Activated naive CD8-positive, alpha-beta T cell treated with anti-CD3 and anti-CD28 coated beads, Interleukin-2, amount 10 ng/mL, durations not matched to agents 7 days and 5 days (primary cell): ENCODE data around the gene SBK1. TPM values are rescaled to one million over a fixed set of nuclear protein-coding genes. Genes with fewer than 3 reads are reported as not detected.

Experiments
- ATAC-seq: fragments of 150-1000 bp; cut with Tn5 transposase; one replicate; pipeline ENCODE4 v1.10.0; 2021; ENCODE audit warnings: low read depth, moderate library complexity
- POLR2A ChIA-PET: fragments of 350-600 bp; sonication (Branson Sonifier 250); formaldehyde crosslinking; loops from one replicate; lab custom pipeline; 2021; ENCODE audit warnings: antibody characterized with exemption; lab: Charles Lee
- DNase-seq: peaks from one replicate; pipeline ENCODE4 v3.0.0; 2021
- H3K27ac Mint-ChIP-seq: one replicate; pipeline ENCODE4 v1.8.0; 2022; ENCODE audit warnings: mild to moderate bottlenecking, mixed read lengths
- H3K27me3 Mint-ChIP-seq: one replicate; pipeline ENCODE4 v1.8.0; 2022; ENCODE audit warnings: mild to moderate bottlenecking, moderate library complexity, mixed read lengths
- H3K36me3 Mint-ChIP-seq: one replicate; pipeline ENCODE4 v1.8.0; 2021; ENCODE audit warnings: mild to moderate bottlenecking, mixed read lengths
- H3K4me1 Mint-ChIP-seq: one replicate; pipeline ENCODE4 v1.8.0; 2021; ENCODE audit warnings: mixed read lengths
- H3K4me3 Mint-ChIP-seq: one replicate; pipeline ENCODE4 v1.8.0; 2022; ENCODE audit warnings: mild to moderate bottlenecking, moderate library complexity, mixed read lengths
- H3K9me3 Mint-ChIP-seq: one replicate; pipeline ENCODE4 v1.8.0; 2021; ENCODE audit warnings: mixed read lengths
- total RNA-seq, 2 experiments: library from RNA; stranded (reverse); gene quantifications; one replicate each; pipeline ENCODE4 v1.2.3, GENCODE V29; 2021

Gene SBK1
- total RNA-seq, 2 experiments from 2014 or later: 15.9 TPM

DNA sequence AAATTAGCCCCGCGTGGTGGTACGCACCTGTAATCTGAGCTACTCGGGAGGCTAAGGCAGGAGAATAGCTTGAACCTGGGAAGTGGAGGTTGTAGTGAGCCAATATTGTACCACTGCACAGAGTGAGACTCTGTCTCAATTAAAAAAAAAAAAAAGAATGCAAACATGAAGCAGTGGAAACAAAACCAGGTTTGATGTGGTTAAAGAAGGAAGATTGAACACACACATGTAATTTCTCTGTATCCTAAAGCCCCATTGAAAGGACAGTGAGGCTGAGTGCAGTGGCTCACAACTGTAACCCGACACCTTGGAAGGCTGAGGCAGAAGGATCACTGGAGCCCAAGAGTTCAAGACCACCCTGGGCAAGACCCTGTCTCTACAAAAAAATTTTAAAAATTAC is 26.5 kb upstream of the SBK1 start:
- Mint-ChIP-seq H3K4me1 (peaks cover 4% of the 10 kb centered on the region), H3K27ac (no peak overlapping the region), H3K9me3 (no peaks in the 10 kb centered on the region), H3K27me3 (peaks cover 16% of the 10 kb centered on the region), H3K4me3 (no peak overlapping the region), H3K36me3 (no peaks in the 10 kb centered on the region)
- DNase-seq (no peak), ATAC-seq (peak; percentile 39)
- POLR2A ChIA-PET: interaction anchor here (0.7 kb wide), 1 partner anchor 1802 kb away, joined by 4 read pairs; no protein-coding TSS in a partner anchor

DNA sequence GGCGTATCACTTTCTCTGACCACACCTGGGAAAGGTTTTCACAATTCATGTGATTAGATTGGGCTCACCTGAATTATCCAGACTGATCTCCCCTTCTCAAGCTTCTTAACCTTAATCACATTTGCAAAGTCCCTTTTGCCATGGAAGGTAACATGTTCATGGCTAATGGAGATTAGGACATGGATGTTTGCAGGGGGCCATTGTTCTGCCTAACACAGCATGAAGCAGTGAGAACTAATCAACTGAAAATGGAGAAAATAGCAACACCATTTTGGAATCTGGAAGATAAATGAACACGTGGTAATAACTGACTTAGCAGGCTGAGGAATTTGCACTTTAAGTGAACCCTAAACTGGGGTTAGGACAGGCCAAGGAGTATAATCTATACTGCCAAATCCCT is 25.0 kb upstream of the SBK1 start:
- Mint-ChIP-seq H3K4me1 (peaks cover 4% of the 10 kb centered on the region), H3K9me3 (peaks cover 2% of the 10 kb centered on the region), H3K36me3 (no peaks in the 10 kb centered on the region), H3K27me3 (peaks cover 14% of the 10 kb centered on the region), H3K27ac (no peak overlapping the region), H3K4me3 (no peak overlapping the region)
- POLR2A ChIA-PET: no interaction called here
- ATAC-seq (no peak), DNase-seq (no peak)

GRCh38 chr16:28273511-28273910 is 18.8 kb upstream of the SBK1 start:
- POLR2A ChIA-PET: no interaction called here
- Mint-ChIP-seq H3K4me1 (peaks cover 21% of the 10 kb centered on the region), H3K4me3 (no peak overlapping the region), H3K9me3 (peaks cover 2% of the 10 kb centered on the region), H3K36me3 (no peaks in the 10 kb centered on the region), H3K27ac (no peak overlapping the region), H3K27me3 (peaks cover 17% of the 10 kb centered on the region)
- DNase-seq (no peak), ATAC-seq (no peak)

DNA sequence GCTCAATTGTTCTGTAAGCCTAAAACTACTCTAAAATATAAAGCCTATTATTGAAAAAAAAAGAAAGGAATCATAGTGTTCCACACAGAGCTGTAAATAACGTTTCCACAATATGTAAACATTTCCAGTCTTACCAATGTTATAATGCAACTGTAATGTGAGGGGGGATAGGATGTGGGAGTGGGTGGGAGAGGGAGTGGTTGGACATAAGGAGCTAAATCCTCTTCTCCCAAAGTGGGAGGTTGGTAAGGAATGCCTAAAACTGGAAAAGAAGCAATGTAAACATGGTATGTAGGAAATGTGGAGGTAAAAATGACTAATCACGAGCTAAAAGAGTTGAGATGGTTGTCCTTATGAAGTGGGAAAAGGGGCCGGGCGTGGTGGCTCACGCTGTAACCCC is 17.6 kb upstream of the SBK1 start:
- no peak overlapping the region for H3K4me3 Mint-ChIP-seq
- no peak overlapping the region for H3K27ac Mint-ChIP-seq
- H3K4me1 Mint-ChIP-seq: peaks cover 27% of the 10 kb centered on the region
- peaks cover 2% of the 10 kb centered on the region for H3K9me3 Mint-ChIP-seq
- POLR2A ChIA-PET: interaction anchor here (0.9 kb wide), 1 partner anchor 30 kb away, joined by 3 read pairs; no protein-coding TSS in a partner anchor
- H3K27me3 Mint-ChIP-seq: peaks cover 17% of the 10 kb centered on the region
- ATAC-seq (no peak), DNase-seq (no peak)
- H3K36me3 Mint-ChIP-seq: no peaks in the 10 kb centered on the region

DNA sequence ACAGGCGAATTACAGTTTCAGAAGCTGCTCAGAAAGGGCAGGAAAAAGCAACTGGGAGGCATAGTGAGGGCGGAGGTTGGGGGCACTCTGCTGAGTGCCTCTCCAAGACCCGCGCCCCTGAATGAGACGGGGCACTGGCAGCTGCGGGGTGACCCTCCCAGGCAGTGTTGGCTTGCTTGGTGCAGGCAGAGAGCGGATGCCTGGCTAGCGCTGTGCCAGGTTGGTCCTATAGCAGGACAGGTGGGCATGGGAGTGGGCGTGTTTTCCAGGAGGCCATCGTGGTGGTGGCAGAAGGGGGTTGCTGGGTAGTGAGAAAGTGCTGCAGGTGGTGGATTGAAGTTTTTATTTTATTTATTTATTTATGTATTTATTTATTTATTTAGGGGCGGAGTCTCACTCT is 16.0 kb upstream of the SBK1 start:
- DNase-seq (no peak), ATAC-seq (no peak)
- POLR2A ChIA-PET: interaction anchor here (0.9 to 1.4 kb wide), 3 partner anchors 16 to 140 kb away, joined by 3 to 5 read pairs (median 5); partner anchors contain the start of gene SBK1
- peak overlapping the region; percentile 73 for H3K27ac Mint-ChIP-seq
- H3K4me1 Mint-ChIP-seq: peaks cover 27% of the 10 kb centered on the region
- H3K27me3 Mint-ChIP-seq: peaks cover 17% of the 10 kb centered on the region
- peaks cover 2% of the 10 kb centered on the region for H3K9me3 Mint-ChIP-seq
- no peaks in the 10 kb centered on the region for H3K36me3 Mint-ChIP-seq
- H3K4me3 Mint-ChIP-seq: no peak overlapping the region

DNA sequence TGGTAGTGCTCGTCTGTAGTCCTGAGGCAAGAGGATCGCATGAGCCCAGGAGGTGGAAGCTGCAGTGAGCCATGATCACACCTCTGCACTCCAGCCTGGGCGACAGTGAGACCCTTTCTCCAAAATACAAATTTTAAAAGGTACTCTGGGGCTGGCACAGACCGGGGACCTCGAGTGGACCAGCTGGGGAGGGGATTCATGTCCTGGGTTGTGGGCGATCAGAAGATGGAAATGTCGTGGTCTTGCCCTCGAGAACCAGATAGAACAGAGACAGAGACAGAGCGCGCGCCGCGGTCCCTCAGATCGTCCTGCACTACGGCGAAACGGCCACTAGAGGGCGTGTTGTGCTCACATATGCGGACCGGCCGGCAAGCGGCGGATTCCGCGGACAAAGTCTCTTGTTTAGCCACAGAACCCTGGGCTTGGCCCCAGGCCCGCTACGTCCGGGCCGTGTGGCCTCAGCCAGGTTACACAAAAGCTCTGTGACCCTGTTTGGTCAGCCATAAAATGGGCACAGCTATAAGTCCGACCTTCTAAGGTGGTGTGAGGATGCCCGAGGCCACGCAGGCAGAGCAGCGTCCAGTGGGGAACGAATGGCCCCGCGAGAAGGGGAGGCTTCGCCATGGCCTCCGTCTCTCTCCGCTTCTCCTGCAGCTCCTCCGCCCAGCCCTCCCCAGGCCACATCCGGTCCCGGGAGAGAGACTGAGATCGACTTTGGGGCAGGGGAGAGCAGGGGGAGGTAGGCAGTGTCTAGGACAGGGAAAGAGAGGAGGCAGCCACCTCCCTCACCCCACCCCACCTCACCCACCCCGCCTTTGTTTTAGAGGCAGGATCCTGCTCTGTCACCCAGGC is 14.6 kb upstream of the SBK1 start:
- H3K9me3 Mint-ChIP-seq: no peaks in the 10 kb centered on the region
- ATAC-seq (peak; percentile 70), DNase-seq (peak; percentile 88)
- peak overlapping the region; percentile 92 for H3K27ac Mint-ChIP-seq
- POLR2A ChIA-PET: interaction anchor here (0.6 to 1.7 kb wide), 9 partner anchors 14 to 141 kb away, joined by 3 to 6 read pairs (median 5); partner anchors contain the start of genes SBK1 and XPO6
- H3K4me3 Mint-ChIP-seq: peak overlapping the region; percentile 76
- H3K4me1 Mint-ChIP-seq: peaks cover 27% of the 10 kb centered on the region
- peaks cover 17% of the 10 kb centered on the region for H3K27me3 Mint-ChIP-seq
- no peaks in the 10 kb centered on the region for H3K36me3 Mint-ChIP-seq

GRCh38 chr16:28279006-28279405 is 13.3 kb upstream of the SBK1 start:
- peak overlapping the region; percentile 45 for H3K27ac Mint-ChIP-seq
- peaks cover 12% of the 10 kb centered on the region for H3K27me3 Mint-ChIP-seq
- H3K4me3 Mint-ChIP-seq: peak overlapping the region; percentile 8
- H3K4me1 Mint-ChIP-seq: peaks cover 27% of the 10 kb centered on the region
- no peaks in the 10 kb centered on the region for H3K36me3 Mint-ChIP-seq
- DNase-seq (peak; percentile 45), ATAC-seq (peak; percentile 12)
- POLR2A ChIA-PET: interaction anchor here (0.7 to 1.6 kb wide), 5 partner anchors 13 to 543 kb away, joined by 3 to 7 read pairs (median 3); partner anchors contain the start of genes ATXN2L and SBK1
- H3K9me3 Mint-ChIP-seq: no peaks in the 10 kb centered on the region

GRCh38 chr16:28280881-28281836 is 11.2 kb upstream of the SBK1 start:
- H3K9me3 Mint-ChIP-seq: no peaks in the 10 kb centered on the region
- POLR2A ChIA-PET: interaction anchor here (1.1 to 1.2 kb wide), 2 partner anchors 12 to 36 kb away, joined by 3 read pairs; no protein-coding TSS in a partner anchor
- H3K4me3 Mint-ChIP-seq: no peak overlapping the region
- DNase-seq (no peak), ATAC-seq (no peak)
- H3K27ac Mint-ChIP-seq: no peak overlapping the region
- peaks cover 3% of the 10 kb centered on the region for H3K27me3 Mint-ChIP-seq
- no peaks in the 10 kb centered on the region for H3K36me3 Mint-ChIP-seq
- peaks cover 23% of the 10 kb centered on the region for H3K4me1 Mint-ChIP-seq

DNA sequence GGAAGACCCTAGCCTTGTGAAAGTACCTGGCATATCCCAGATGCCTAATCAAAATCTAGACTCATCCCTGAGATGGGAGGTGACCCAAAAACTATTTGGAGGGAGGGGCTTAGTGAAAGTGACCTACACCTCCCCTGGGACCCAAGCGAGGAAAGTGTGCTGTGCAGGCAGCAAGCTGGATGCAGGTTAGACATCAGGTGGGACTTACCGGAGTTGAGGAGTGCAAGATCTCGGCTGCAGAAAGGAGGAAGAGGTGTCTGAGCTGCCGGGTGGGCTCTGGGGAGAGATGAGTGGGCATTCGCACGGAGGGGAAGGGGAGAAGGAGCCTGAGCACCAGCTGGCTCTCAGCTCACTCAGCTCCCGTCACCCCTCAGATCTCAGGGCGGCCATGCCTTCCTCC is 10.3 kb upstream of the SBK1 start:
- Mint-ChIP-seq H3K27me3 (no peaks in the 10 kb centered on the region), H3K4me1 (peaks cover 16% of the 10 kb centered on the region), H3K27ac (no peak overlapping the region), H3K4me3 (no peak overlapping the region), H3K36me3 (no peaks in the 10 kb centered on the region), H3K9me3 (no peaks in the 10 kb centered on the region)
- POLR2A ChIA-PET: interaction anchor here (1.2 kb wide), 1 partner anchor 11 kb away, joined by 3 read pairs; no protein-coding TSS in a partner anchor
- ATAC-seq: no peak
- no peak for DNase-seq

DNA sequence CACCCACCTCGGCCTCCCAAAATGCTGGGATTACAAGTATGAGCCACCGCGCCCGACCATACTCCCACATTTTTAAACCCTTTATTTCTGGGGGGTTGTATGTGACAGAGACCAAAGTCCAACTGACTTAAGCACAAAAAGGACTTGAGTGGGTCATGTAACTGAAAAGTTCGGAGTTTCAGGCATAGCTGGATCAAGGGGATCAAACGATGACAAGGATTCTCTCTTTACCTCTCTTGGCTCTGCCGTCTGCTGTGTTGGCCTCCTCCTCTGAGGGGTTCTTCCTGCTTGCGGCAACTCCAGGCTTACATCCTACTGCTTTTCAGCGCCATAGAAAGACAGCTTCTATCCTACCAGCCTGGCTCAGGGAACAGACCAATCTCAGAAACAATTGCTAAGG is 9.2 kb upstream of the SBK1 start:
- Mint-ChIP-seq H3K4me1 (peaks cover 9% of the 10 kb centered on the region), H3K36me3 (no peaks in the 10 kb centered on the region), H3K27me3 (no peaks in the 10 kb centered on the region), H3K9me3 (no peaks in the 10 kb centered on the region), H3K27ac (no peak overlapping the region), H3K4me3 (no peak overlapping the region)
- POLR2A ChIA-PET: no interaction called here
- no peak for DNase-seq
- ATAC-seq: no peak

- H3K36me3 Mint-ChIP-seq: no peaks in the 10 kb centered on the region
- H3K4me1 Mint-ChIP-seq: peaks cover 14% of the 10 kb centered on the region
- POLR2A ChIA-PET: no interaction called here
- no peak overlapping the region for H3K4me3 Mint-ChIP-seq
- no peaks in the 10 kb centered on the region for H3K27me3 Mint-ChIP-seq
- ATAC-seq (no peak), DNase-seq (no peak)
- no peak overlapping the region for H3K27ac Mint-ChIP-seq
- H3K9me3 Mint-ChIP-seq: no peaks in the 10 kb centered on the region
Measured at GRCh38 chr16:28283798-28284577, 8.3 kb upstream of the SBK1 start.

DNA sequence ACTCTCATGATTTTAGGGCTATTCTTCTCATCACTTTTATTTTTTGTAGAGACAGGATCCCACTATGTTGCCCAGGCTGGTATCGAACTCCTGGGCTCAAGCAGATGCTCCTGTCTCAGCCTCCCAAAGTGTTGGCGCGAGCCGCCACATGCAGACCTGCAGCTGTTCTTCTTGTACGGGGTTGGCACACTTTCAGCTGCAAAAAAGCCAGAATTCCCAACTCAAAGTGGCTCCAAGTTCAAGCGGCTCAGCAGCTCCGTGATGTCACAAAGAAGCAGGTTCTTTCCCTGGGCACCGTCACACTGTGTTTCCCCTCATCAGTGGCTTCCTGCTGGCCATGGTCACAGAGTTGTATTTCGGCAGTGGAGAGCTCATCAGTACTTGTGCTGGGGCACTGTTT is 6.7 kb upstream of the SBK1 start:
- H3K36me3 Mint-ChIP-seq: no peaks in the 10 kb centered on the region
- no peaks in the 10 kb centered on the region for H3K9me3 Mint-ChIP-seq
- POLR2A ChIA-PET: no interaction called here
- ATAC-seq (no peak), DNase-seq (no peak)
- no peak overlapping the region for H3K27ac Mint-ChIP-seq
- no peaks in the 10 kb centered on the region for H3K27me3 Mint-ChIP-seq
- H3K4me3 Mint-ChIP-seq: no peak overlapping the region
- peaks cover 17% of the 10 kb centered on the region for H3K4me1 Mint-ChIP-seq
